GM19099 (cell line): ENCODE measurements around the gene EVC.

ENCODE experiments used
- POLR2A ChIP-seq: IDR thresholded peaks from 3 replicates; pipeline ENCODE4 v1.6.1; 2011; ENCODE audit warnings: low read depth; ENCODE audit not compliant: insufficient read length; ENCODE audit errors: extremely low read depth

The EVC gene

GRCh38 chr4:5746829-5747737, 36.1 kb downstream of the EVC start:
- no peak for TF ChIP-seq POLR2A

- no peak for TF ChIP-seq POLR2A
Observed at GRCh38 chr4:5747738-5748375, 36.9 kb downstream of the EVC start.

GRCh38 chr4:5749568-5749967, 38.6 kb downstream of the EVC start:
- no peak for TF ChIP-seq POLR2A

GRCh38 chr4:5750052-5750945, 39.3 kb downstream of the EVC start:
- no peak for TF ChIP-seq POLR2A

- no peak for TF ChIP-seq POLR2A
Observed at GRCh38 chr4:5750946-5751665, 40.1 kb downstream of the EVC start.

GRCh38 chr4:5751666-5752375, 40.8 kb downstream of the EVC start:
- no peak for TF ChIP-seq POLR2A

- TF ChIP-seq POLR2A: no peak
Observed at GRCh38 chr4:5752376-5753184, 41.6 kb downstream of the EVC start.

- TF ChIP-seq POLR2A: no peak
Observed at GRCh38 chr4:5753366-5753765, 42.4 kb downstream of the EVC start.

GRCh38 chr4:5753766-5754528, 42.9 kb downstream of the EVC start:
- no peak for TF ChIP-seq POLR2A

- TF ChIP-seq POLR2A: no peak
Observed at GRCh38 chr4:5754529-5754881, 43.5 kb downstream of the EVC start.

GRCh38 chr4:5755161-5755560, 44.2 kb downstream of the EVC start:
- no peak for TF ChIP-seq POLR2A

- TF ChIP-seq POLR2A: no peak
Observed at GRCh38 chr4:5755679-5756078, 44.7 kb downstream of the EVC start.

GRCh38 chr4:5756271-5756670, 45.3 kb downstream of the EVC start:
- no peak for TF ChIP-seq POLR2A
